Astrocyte of the cerebellum (primary cell): Measurements from ENCODE around the gene SPSB1.

Experiments used
- DNase-seq: peaks from one replicate; pipeline ENCODE4 v3.0.0-alpha.2; 2011; ENCODE audit warnings: low read depth
- H3K4me3 ChIP-seq: 2 replicates; pipeline ENCODE4 v1.5.1; 2011; ENCODE audit warnings: mild to moderate bottlenecking, low read depth, low read length, moderate library complexity
- in situ Hi-C: cut with HindIII; loops from 2 replicates; pipeline ENCODE4 v1.10.0; 2017; ENCODE audit warnings: low sequenced_read_pairs
- TF ChIP-seq, protein P1 (sequence below): IDR thresholded peaks from 2 replicates; pipeline ENCODE4 v1.5.1; 2012; ENCODE audit warnings: low read length, low read depth, moderate library complexity, mild to moderate bottlenecking; ENCODE audit errors: missing control alignments

Gene SPSB1

DNA sequence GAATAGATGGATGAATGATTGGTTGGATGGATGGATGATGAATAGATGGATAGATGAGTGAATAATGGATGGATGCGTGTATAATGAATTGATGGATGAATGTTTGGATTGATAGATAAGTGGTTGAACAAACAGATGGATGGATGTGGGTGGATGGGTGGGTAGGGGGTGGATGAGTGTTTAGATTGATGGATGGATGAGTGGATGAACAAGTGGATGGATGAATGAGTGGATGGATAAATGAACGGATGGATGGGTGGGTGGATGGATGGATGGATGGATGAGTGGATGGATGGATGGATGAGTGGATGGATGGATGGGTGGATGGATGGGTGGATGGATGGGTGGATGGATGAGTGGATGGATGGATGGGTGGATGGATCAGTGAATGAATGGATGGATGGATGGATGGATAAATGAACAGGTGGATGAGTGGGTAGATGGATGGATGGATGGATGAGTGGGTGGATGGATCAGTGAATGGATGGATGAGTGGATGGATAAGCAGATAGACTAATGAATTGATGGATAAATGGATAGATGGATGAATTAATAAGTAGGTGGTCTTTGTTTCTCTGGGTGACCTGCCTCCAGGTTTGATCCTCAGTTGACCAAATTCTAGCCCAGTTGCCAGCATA is 64.3 kb downstream of the SPSB1 start:
- no peak overlapping the region for H3K4me3 ChIP-seq
- in situ Hi-C loops: no loop called here
- no peak for DNase-seq
- TF ChIP-seq, protein P1, sequence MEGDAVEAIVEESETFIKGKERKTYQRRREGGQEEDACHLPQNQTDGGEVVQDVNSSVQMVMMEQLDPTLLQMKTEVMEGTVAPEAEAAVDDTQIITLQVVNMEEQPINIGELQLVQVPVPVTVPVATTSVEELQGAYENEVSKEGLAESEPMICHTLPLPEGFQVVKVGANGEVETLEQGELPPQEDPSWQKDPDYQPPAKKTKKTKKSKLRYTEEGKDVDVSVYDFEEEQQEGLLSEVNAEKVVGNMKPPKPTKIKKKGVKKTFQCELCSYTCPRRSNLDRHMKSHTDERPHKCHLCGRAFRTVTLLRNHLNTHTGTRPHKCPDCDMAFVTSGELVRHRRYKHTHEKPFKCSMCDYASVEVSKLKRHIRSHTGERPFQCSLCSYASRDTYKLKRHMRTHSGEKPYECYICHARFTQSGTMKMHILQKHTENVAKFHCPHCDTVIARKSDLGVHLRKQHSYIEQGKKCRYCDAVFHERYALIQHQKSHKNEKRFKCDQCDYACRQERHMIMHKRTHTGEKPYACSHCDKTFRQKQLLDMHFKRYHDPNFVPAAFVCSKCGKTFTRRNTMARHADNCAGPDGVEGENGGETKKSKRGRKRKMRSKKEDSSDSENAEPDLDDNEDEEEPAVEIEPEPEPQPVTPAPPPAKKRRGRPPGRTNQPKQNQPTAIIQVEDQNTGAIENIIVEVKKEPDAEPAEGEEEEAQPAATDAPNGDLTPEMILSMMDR: no peak

GRCh38 chr1:9357958-9358357 is 65.3 kb downstream of the SPSB1 start:
- no peak for DNase-seq
- H3K4me3 ChIP-seq: no peak overlapping the region
- TF ChIP-seq, protein P1: no peak
- in situ Hi-C loops: no loop called here

DNA sequence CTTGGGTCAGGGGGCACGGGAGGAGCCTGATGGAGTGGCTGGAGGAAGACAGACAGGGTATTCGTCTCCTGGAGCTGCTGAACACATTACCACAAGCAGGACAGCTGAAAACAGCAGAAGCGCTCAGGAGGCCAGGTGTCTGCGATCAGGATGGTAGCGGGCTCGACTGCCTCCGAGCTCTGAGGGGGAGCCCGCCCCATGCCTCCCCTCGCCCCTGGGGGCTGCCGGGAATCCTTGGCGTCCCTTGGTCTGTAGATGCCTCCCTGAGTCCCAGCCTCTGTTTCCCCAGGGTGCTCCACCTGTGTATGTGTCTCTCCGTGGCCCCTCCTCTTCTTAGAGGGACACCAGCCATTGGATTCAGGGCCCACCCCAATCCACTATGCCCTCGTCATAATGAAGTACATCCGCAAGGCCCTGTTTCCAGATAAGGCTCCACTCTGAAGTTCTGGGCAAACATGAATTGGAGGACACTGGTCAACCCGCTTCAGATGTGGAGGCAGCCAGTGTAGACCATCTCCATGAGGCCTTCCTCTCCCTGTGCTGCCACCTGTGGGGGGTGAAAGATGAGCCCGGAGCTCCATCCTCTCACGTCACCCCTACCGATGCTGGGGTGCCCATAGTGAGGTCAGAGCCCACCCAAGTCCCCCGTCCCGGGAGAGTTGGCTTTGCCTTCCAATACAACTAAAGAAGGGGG is 67.8 kb downstream of the SPSB1 start:
- no peak for DNase-seq
- TF ChIP-seq, protein P1: no peak
- in situ Hi-C loops: no loop called here
- H3K4me3 ChIP-seq: no peak overlapping the region

DNA sequence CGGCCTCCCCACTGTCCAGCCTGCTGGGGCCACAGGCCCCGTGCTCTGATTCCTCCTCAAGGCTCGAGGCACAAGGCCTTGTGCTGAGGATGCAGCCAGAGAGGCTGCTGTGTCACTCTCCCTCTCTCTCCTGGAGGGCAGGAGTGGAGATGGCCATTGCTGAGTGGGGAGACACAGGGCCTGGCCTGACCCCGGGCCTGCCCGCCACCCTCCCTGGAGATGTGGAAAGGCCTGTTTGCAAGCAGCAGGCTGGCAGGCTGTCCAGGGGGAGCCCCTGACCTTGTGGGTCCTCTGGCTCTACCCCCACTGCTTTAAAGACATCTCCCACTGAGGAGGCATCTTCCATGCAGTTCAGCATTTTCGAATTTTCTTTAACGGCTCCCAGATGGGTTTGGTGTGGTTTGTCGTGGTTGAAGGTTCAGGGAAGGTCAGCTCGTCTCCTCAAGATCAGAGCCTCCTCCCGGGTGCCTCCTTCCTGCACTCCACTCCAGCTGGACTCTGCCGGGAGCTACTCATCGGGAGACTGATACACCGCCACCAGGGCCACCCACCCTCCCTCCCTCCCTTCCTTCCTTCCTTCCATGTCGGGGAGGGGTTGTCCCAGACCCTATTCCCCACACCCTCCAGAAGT is 69.1 kb downstream of the SPSB1 start:
- DNase-seq: no peak
- TF ChIP-seq, protein P1: no peak

GRCh38 chr1:9362488-9362887 is 69.8 kb downstream of the SPSB1 start:
- TF ChIP-seq, protein P1: no peak
- DNase-seq: no peak
- in situ Hi-C loops: no loop called here
- no peak overlapping the region for H3K4me3 ChIP-seq

More for the DNA sequence above, 69.1 kb downstream of the SPSB1 start:
- H3K4me3 ChIP-seq: no peak overlapping the region
- in situ Hi-C loops: no loop called here

- in situ Hi-C loops: no loop called here
- TF ChIP-seq, protein P1: no peak
- no peak for DNase-seq
- no peak overlapping the region for H3K4me3 ChIP-seq
Measured at GRCh38 chr1:9363061-9363471, 70.4 kb downstream of the SPSB1 start.
